ENCODE measurements around the gene UBASH3A. TPM values are rescaled to one million over a fixed set of nuclear protein-coding genes. Genes with fewer than 3 reads are reported as not detected.

UBASH3A gene
- total RNA-seq, 1 donor from 2014 or later: not detected

- Mint-ChIP-seq H3K27me3 (peaks cover 14% of the 10 kb centered on the region), H3K36me3 (no peaks in the 10 kb centered on the region), H3K27ac (no peak overlapping the region), H3K9me3 (no peaks in the 10 kb centered on the region), H3K4me1 (ENCODE audit: unreplicated experiment) (no peaks in the 10 kb centered on the region), H3K4me3 (no peak overlapping the region)
- no peak for DNase-seq (ENCODE audit: extremely low spot score, unreplicated experiment)
- TF ChIP-seq CTCF (conservative IDR thresholded peaks at IDR 0.05): no peak
Measured at GRCh38 chr21:42441963-42442362, 38.3 kb downstream of the UBASH3A start.

- Mint-ChIP-seq H3K27ac (no peak overlapping the region), H3K36me3 (no peaks in the 10 kb centered on the region), H3K27me3 (peaks cover 19% of the 10 kb centered on the region), H3K9me3 (no peaks in the 10 kb centered on the region), H3K4me1 (ENCODE audit: unreplicated experiment) (no peaks in the 10 kb centered on the region), H3K4me3 (no peak overlapping the region)
- DNase-seq (ENCODE audit: extremely low spot score, unreplicated experiment): no peak
- TF ChIP-seq CTCF (conservative IDR thresholded peaks at IDR 0.05): no peak
Measured at GRCh38 chr21:42443181-42443785, 39.6 kb downstream of the UBASH3A start.

GRCh38 chr21:42443876-42444744 is 40.4 kb downstream of the UBASH3A start:
- DNase-seq (ENCODE audit: extremely low spot score, unreplicated experiment): no peak
- no peak for TF ChIP-seq CTCF (conservative IDR thresholded peaks at IDR 0.05)
- Mint-ChIP-seq H3K27ac (no peak overlapping the region), H3K36me3 (no peaks in the 10 kb centered on the region), H3K27me3 (peaks cover 18% of the 10 kb centered on the region), H3K9me3 (no peaks in the 10 kb centered on the region), H3K4me1 (ENCODE audit: unreplicated experiment) (no peaks in the 10 kb centered on the region), H3K4me3 (no peak overlapping the region)

GRCh38 chr21:42444745-42445059 is 41.0 kb downstream of the UBASH3A start:
- DNase-seq (ENCODE audit: extremely low spot score, unreplicated experiment): no peak
- Mint-ChIP-seq H3K4me1 (ENCODE audit: unreplicated experiment) (peaks cover under 1% of the 10 kb centered on the region), H3K27me3 (peaks cover 16% of the 10 kb centered on the region), H3K4me3 (no peak overlapping the region), H3K9me3 (no peaks in the 10 kb centered on the region), H3K36me3 (no peaks in the 10 kb centered on the region), H3K27ac (no peak overlapping the region)
- TF ChIP-seq CTCF (conservative IDR thresholded peaks at IDR 0.05): no peak

GRCh38 chr21:42445311-42445710 is 41.6 kb downstream of the UBASH3A start:
- peaks cover 6% of the 10 kb centered on the region for H3K4me1 Mint-ChIP-seq (ENCODE audit: unreplicated experiment)
- no peak for TF ChIP-seq CTCF (conservative IDR thresholded peaks at IDR 0.05)
- H3K36me3 Mint-ChIP-seq: no peaks in the 10 kb centered on the region
- DNase-seq (ENCODE audit: extremely low spot score, unreplicated experiment): no peak
- no peak overlapping the region for H3K27ac Mint-ChIP-seq
- no peaks in the 10 kb centered on the region for H3K9me3 Mint-ChIP-seq
- H3K4me3 Mint-ChIP-seq: no peak overlapping the region
- H3K27me3 Mint-ChIP-seq: peaks cover 16% of the 10 kb centered on the region
